Stimulated activated CD8-positive, alpha-beta memory T cell treated with anti-CD3 and anti-CD28 coated beads, Interleukin-4, amount 100 ng/mL, for 4 hours (primary cell): ENCODE results near the gene MOXD1.
A peak's percentile ranks its signal among the peaks of the same experiment; 100 is the strongest.
"Not testable (repeated sequence)": the region's sequence is repeated elsewhere in the genome, so short reads cannot be mapped to it uniquely, and the experiment has no call there.

ENCODE experiments used
- DNase-seq, 2 donors: peaks; one replicate each; pipeline ENCODE4 v3.0.0-alpha.2; 2020; ENCODE audit warnings: low read depth in 2 of 2, low spot score in 1 of 2

MOXD1 gene

GRCh38 chr6:132285004-132285780 is 116.1 kb downstream of the MOXD1 start:
- no peak for DNase-seq

GRCh38 chr6:132282696-132283095 is 118.6 kb downstream of the MOXD1 start:
- no peak for DNase-seq

GRCh38 chr6:132280436-132280835 is 120.8 kb downstream of the MOXD1 start:
- DNase-seq, result no peak

- DNase-seq, result peak; percentile 27 to 29
These were observed 121.6 kb downstream of the MOXD1 start for GRCh38 chr6:132279592-132280139.

GRCh38 chr6:132275066-132275970 is 126.0 kb downstream of the MOXD1 start:
- DNase-seq, result no peak

GRCh38 chr6:132272776-132273175 is 128.5 kb downstream of the MOXD1 start:
- DNase-seq, result no peak

- DNase-seq, result no peak
These were observed 130.4 kb downstream of the MOXD1 start for GRCh38 chr6:132270726-132271402.

GRCh38 chr6:132268666-132269065 is 132.6 kb downstream of the MOXD1 start:
- DNase-seq, result not testable (repeated sequence)

- DNase-seq, result no peak
These were observed 133.1 kb downstream of the MOXD1 start for GRCh38 chr6:132268209-132268608.

GRCh38 chr6:132265451-132266097 is 135.7 kb downstream of the MOXD1 start:
- no peak for DNase-seq

- DNase-seq, result no peak
These were observed 137.2 kb downstream of the MOXD1 start for GRCh38 chr6:132264021-132264500.

GRCh38 chr6:132261354-132261753 is 139.9 kb downstream of the MOXD1 start:
- no peak for DNase-seq

GRCh38 chr6:132259070-132259469 is 142.2 kb downstream of the MOXD1 start:
- no peak for DNase-seq

- no peak for DNase-seq
These were observed 143.7 kb downstream of the MOXD1 start for GRCh38 chr6:132257561-132257960.

- DNase-seq, result no peak
These were observed 144.8 kb downstream of the MOXD1 start for GRCh38 chr6:132256457-132256856.

GRCh38 chr6:132253906-132254305 is 147.4 kb downstream of the MOXD1 start:
- DNase-seq, result no peak

- DNase-seq, result no peak
These were observed 148.1 kb downstream of the MOXD1 start for GRCh38 chr6:132253211-132253610.

- DNase-seq, result no peak
These were observed 149.2 kb downstream of the MOXD1 start for GRCh38 chr6:132252113-132252512.

- no peak for DNase-seq
These were observed 149.6 kb downstream of the MOXD1 start for GRCh38 chr6:132251711-132252110.

GRCh38 chr6:132247381-132248159 is 153.7 kb downstream of the MOXD1 start:
- no peak for DNase-seq
